Measurements from ENCODE around the gene ALG1L2.
"Not testable (repeated sequence)": the region's sequence is repeated elsewhere in the genome, so short reads cannot be mapped to it uniquely, and the experiment has no call there.

Gene ALG1L2

DNA sequence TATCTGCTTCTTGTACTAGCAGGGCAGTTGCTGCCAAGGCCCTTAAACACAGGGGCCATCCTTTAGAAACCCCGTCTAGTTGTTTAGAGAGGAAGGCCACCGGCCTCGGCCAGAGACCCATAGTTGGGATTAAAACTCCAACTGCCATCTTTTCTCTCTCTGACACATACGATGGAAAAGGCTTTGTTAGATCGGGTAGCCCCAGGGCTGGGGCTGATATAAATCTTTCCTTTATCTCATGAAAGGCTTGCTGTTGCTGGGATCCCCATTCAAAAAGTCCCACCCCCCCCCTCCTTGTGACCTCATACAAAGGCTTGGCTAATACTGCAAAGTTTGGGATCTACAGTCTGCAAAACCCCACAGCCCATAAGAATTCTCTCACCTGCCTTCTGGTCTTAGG, 63.8 kb downstream of the ALG1L2 start:
- in situ Hi-C loops (cut with MboI; ENCODE audit: low sequenced_read_pairs, unreplicated experiment); DNase-seq (ENCODE audit: low spot score): not testable (repeated sequence)

DNA sequence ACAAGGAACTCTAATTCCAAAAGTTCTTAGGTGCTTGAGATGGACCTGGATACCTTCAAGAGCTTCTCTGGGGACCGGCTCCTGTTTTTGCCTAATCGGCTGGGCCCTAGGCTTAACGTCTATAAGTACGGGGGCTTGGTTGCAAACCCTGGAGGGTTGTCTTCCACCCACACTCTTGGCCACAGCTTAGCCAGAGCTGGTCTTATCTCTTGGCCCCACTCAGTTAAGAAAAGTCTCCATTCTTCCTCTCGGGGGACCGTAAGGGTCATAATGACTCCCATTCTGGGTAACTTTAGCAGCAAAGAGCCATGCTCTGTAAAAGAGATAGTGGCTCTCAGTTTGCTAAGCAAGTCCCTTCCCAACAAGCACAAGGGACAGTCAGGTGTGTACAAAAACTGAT, 64.8 kb downstream of the ALG1L2 start:
- in situ Hi-C loops (cut with MboI; ENCODE audit: low sequenced_read_pairs, unreplicated experiment); DNase-seq (ENCODE audit: low spot score): not testable (repeated sequence)
